HG03139 (cell line): ENCODE data around the gene GLB1L.
"Not testable (repeated sequence)": the region's sequence is repeated elsewhere in the genome, so short reads cannot be mapped to it uniquely, and the experiment has no call there.

Experiments used
- ATAC-seq: cut with Tn5 transposase; IDR thresholded peaks from one replicate; pipeline ENCODE4 v1.9.1; 2021; ENCODE audit not compliant: unreplicated experiment

GLB1L gene

GRCh38 chr2:219281588-219281987 lies 36.3 kb upstream of the GLB1L start:
- no peak for ATAC-seq

GRCh38 chr2:219280651-219281050 lies 35.4 kb upstream of the GLB1L start:
- no peak for ATAC-seq

GRCh38 chr2:219279916-219280516 lies 34.8 kb upstream of the GLB1L start:
- no peak for ATAC-seq

- peak; percentile 85 for ATAC-seq
Observed at GRCh38 chr2:219279151-219279915, 34.1 kb upstream of the GLB1L start, which contains the start of gene DNAJB2. Gene DNAJB2 (plus strand): TSS chr2:219279366. CDS start chr2:219279834, 468 bp downstream.

- no peak for ATAC-seq
Observed at GRCh38 chr2:219278655-219279150, 33.5 kb upstream of the GLB1L start.

GRCh38 chr2:219277703-219278654 lies 32.7 kb upstream of the GLB1L start:
- no peak for ATAC-seq

GRCh38 chr2:219274361-219274921 lies 29.2 kb upstream of the GLB1L start:
- no peak for ATAC-seq

GRCh38 chr2:219273937-219274336 lies 28.7 kb upstream of the GLB1L start:
- ATAC-seq = no peak

- no peak for ATAC-seq
Observed at GRCh38 chr2:219272995-219273394, 27.8 kb upstream of the GLB1L start.

GRCh38 chr2:219272356-219272755 lies 27.1 kb upstream of the GLB1L start:
- ATAC-seq = no peak

GRCh38 chr2:219271021-219271420 lies 25.8 kb upstream of the GLB1L start:
- no peak for ATAC-seq

- no peak for ATAC-seq
Observed at GRCh38 chr2:219270055-219270372, 24.8 kb upstream of the GLB1L start.

GRCh38 chr2:219269362-219270054 lies 24.3 kb upstream of the GLB1L start:
- ATAC-seq = no peak

- ATAC-seq = no peak
Observed at GRCh38 chr2:219268294-219268693, 23.1 kb upstream of the GLB1L start.

- no peak for ATAC-seq
Observed at GRCh38 chr2:219266886-219267285, 21.6 kb upstream of the GLB1L start.

- no peak for ATAC-seq
Observed at GRCh38 chr2:219266232-219266631, 21.0 kb upstream of the GLB1L start.

GRCh38 chr2:219261024-219261855 lies 16.0 kb upstream of the GLB1L start:
- ATAC-seq = no peak

GRCh38 chr2:219258942-219259341 lies 13.7 kb upstream of the GLB1L start:
- not testable (repeated sequence) for ATAC-seq

GRCh38 chr2:219254590-219255201 lies 9.5 kb upstream of the GLB1L start:
- no peak for ATAC-seq
